GM12878 (cell line): ENCODE results near the gene OSTC. TPM values are rescaled to one million over a fixed set of nuclear protein-coding genes. Genes with fewer than 3 reads are reported as not detected.

Experiments
- ATAC-seq: fragments of 200-7000 bp; cut with Tn5 transposase; 3 replicates; pipeline ENCODE4 v1.9.1; 2020; ENCODE audit warnings: mild to moderate bottlenecking, moderate library complexity
- BruUV-seq: library from RNA; stranded (reverse); fragments of 400-500 nt; replicated peaks from 2 replicates; lab custom pipeline; 2021; lab: Mats Ljungman, UMichigan
- CTCF ChIA-PET: fragments of 300-600 bp; sonication (Branson Sonifier 250); formaldehyde crosslinking; extraction: SDS; loops from one replicate; lab custom pipeline; 2021; ENCODE audit warnings: inconsistent platforms; lab: Yijun Ruan, JAX
- POLR2A ChIA-PET: fragments of 350-600 bp; formaldehyde crosslinking; extraction: SDS; loops from one replicate; lab custom pipeline; 2021; ENCODE audit warnings: inconsistent platforms; lab: Charles Lee
- RAD21 ChIA-PET: fragments of 300-600 bp; sonication (Branson Sonifier 250); formaldehyde crosslinking; loops from one replicate; lab custom pipeline; 2023; ENCODE audit warnings: antibody characterized with exemption; ENCODE audit not compliant: unreplicated experiment; lab: Charles Lee
- SMC1A ChIA-PET: fragments of 300-600 bp; sonication (Branson Sonifier 250); formaldehyde crosslinking; loops from one replicate; lab custom pipeline; 2023; ENCODE audit not compliant: unreplicated experiment, uncharacterized antibody; lab: Charles Lee
- DNase-seq: peaks from one replicate; pipeline ENCODE4 v3.0.0-alpha.2; 2011; ENCODE audit warnings: low read depth, low spot score
- FAIRE-seq: peaks from 3 replicates; lab custom pipeline; 2011; peaks lifted over from hg19 to GRCh38; lab: Jason Lieb, UNC
- H2AFZ ChIP-seq: 2 replicates; pipeline ENCODE4 v1.6.0; 2011; ENCODE audit warnings: low read depth, low read length, control low read depth; ENCODE audit not compliant: control insufficient read depth
- H3K27ac ChIP-seq: 2 replicates; pipeline ENCODE4 v1.5.1; 2011; ENCODE audit warnings: control low read depth; ENCODE audit not compliant: control insufficient read depth, insufficient read depth
- H3K27me3 ChIP-seq, 2 experiments: replicated peaks in 1 of 2; 2 replicates each; pipeline versions ENCODE4 v1.6.0 to v1.6.1; 2011; ENCODE audit warnings: low read length in 1 of 2; ENCODE audit not compliant: control insufficient read depth in 2 of 2, insufficient read depth in 2 of 2
- H3K36me3 ChIP-seq, 2 experiments: 2 replicates each; pipeline ENCODE4 v1.5.1; 2011; ENCODE audit warnings: low read length in 1 of 2; ENCODE audit not compliant: control insufficient read depth in 2 of 2, insufficient read depth in 2 of 2
- H3K4me1 ChIP-seq: 2 replicates; pipeline ENCODE4 v1.6.1; 2011; ENCODE audit warnings: mild to moderate bottlenecking, low read length, moderate library complexity, mixed read lengths; ENCODE audit not compliant: control insufficient read depth, insufficient read depth
- H3K4me2 ChIP-seq: 2 replicates; pipeline ENCODE4 v1.6.0; 2011; ENCODE audit warnings: control low read depth; ENCODE audit not compliant: control insufficient read depth, insufficient read depth
- H3K4me3 ChIP-seq: fragments of 200-600 bp; sonication (generic); 2 replicates; pipeline ENCODE4 v1.5.1; 2016
- H3K79me2 ChIP-seq: 2 replicates; pipeline ENCODE4 v1.6.0; 2011; ENCODE audit warnings: low read length; ENCODE audit not compliant: control insufficient read depth, insufficient read depth
- H3K9ac ChIP-seq: 2 replicates; pipeline ENCODE4 v1.8.0; 2011; ENCODE audit warnings: low read length, control low read depth, mixed read lengths; ENCODE audit not compliant: control insufficient read depth, insufficient read depth
- H3K9me3 ChIP-seq: replicated peaks from 3 replicates; pipeline ENCODE4 v1.5.1; 2011; ENCODE audit warnings: mild to moderate bottlenecking, low read length; ENCODE audit not compliant: control insufficient read depth, insufficient read depth
- H4K20me1 ChIP-seq: 2 replicates; pipeline ENCODE4 v1.6.0; 2011; ENCODE audit not compliant: control insufficient read depth, insufficient read depth
- ATF7 ChIP-seq: fragments of 450-650 bp; IDR thresholded peaks from 2 replicates; pipeline ENCODE4 v1.6.1; 2016; ENCODE audit warnings: low read depth, mild to moderate bottlenecking
- CREB1 ChIP-seq: IDR thresholded peaks from 2 replicates; pipeline ENCODE4 v1.6.1; 2012; ENCODE audit warnings: low read depth, mild to moderate bottlenecking, inconsistent platforms
- CREM ChIP-seq: IDR thresholded peaks from 2 replicates; pipeline ENCODE4 v1.6.1; 2014; ENCODE audit warnings: antibody characterized with exemption, low read depth
- HDAC2 ChIP-seq: fragments of 200-600 bp; sonication (generic); IDR thresholded peaks from 2 replicates; pipeline ENCODE4 v1.6.1; 2017
- IRF4 ChIP-seq: IDR thresholded peaks from 2 replicates; pipeline ENCODE4 v1.6.1; 2011; ENCODE audit warnings: low read depth, low read length
- MAX ChIP-seq: IDR thresholded peaks from 2 replicates; pipeline ENCODE4 v1.6.1; 2012; ENCODE audit warnings: low read depth, low read length, improper control_type of control experiment
- PAX5 ChIP-seq: IDR thresholded peaks from 2 replicates; pipeline ENCODE4 v1.6.1; 2011; ENCODE audit warnings: low read depth, low read length, borderline replicate concordance
- POLR2AphosphoS5 ChIP-seq: IDR thresholded peaks from 2 replicates; pipeline ENCODE4 v1.6.1; 2011; ENCODE audit warnings: mild to moderate bottlenecking, low read length, inconsistent platforms
- POU2F2 ChIP-seq: IDR thresholded peaks from 3 replicates; pipeline ENCODE4 v1.6.1; 2011; ENCODE audit warnings: low read depth, mild to moderate bottlenecking, low read length, borderline replicate concordance
- RBBP5 ChIP-seq: fragments of 200-600 bp; sonication (generic); conservative IDR thresholded peaks from 2 replicates; pipeline ENCODE4 v1.6.1; 2016
- SREBF2 ChIP-seq: IDR thresholded peaks from 2 replicates; pipeline ENCODE4 v1.6.1; 2012; ENCODE audit warnings: mild to moderate bottlenecking, low read length
- SUPT20H ChIP-seq: IDR thresholded peaks from 2 replicates; pipeline ENCODE4 v1.6.1; 2011; ENCODE audit warnings: low read depth, mild to moderate bottlenecking, low read length, moderate library complexity, borderline replicate concordance; ENCODE audit not compliant: control insufficient read depth
- WGBS: methylation state at CpG from one replicate; pipeline ENCODE4 v1.1.6; 2016; ENCODE audit warnings: low lambda C conversion rate; ENCODE audit not compliant: insufficient replicate concordance, insufficient coverage; ENCODE audit errors: missing lambda C conversion rate; 5-methylcytosine and 5-hydroxymethylcytosine counted together
- in situ Hi-C: fragments of 300-500 bp; cut with MboI; formaldehyde crosslinking; loops from 9 replicates; pipeline ENCODE4 v1.14.3; 2018; ENCODE audit warnings: mixed read lengths
- intact Hi-C: fragments of 100-400 bp; cut with micrococcal nuclease; formaldehyde crosslinking; loops from one replicate; pipeline ENCODE4 v1.14.2; 2022; ENCODE audit not compliant: unreplicated experiment
- polyA plus RNA-seq, 11 experiments: library from polyadenylated mRNA; depleted of rRNA in 4 of 11; unstranded in 6 of 11; stranded (reverse) in 5 of 11; fragments of >200 nt; fragmentation: Nextera tagmentation in 4 of 11; fragmentation: Illumina TruSeq in 1 of 11; extraction: Ambion mirVana in 4 of 11; extraction: Trizol in 1 of 11; gene quantifications; 1 replicate in 1 of 11; 2 replicates in 10 of 11; pipeline versions ENCODE4 v1.2.1 to v1.2.3, GENCODE V29; 2011 to 2016; ENCODE audit warnings: inconsistent platforms in 2 of 11, missing spikeins in 2 of 11, low read depth in 1 of 11
- total RNA-seq, 4 experiments: library from RNA; depleted of rRNA in 3 of 4; stranded (reverse); fragments of >200 nt in 3 of 4; fragmentation: Illumina TruSeq in 1 of 4; extraction: Trizol in 1 of 4; gene quantifications; 2 replicates each; pipeline versions ENCODE4 v1.2.1 to v1.2.3, GENCODE V29; 2013 to 2021
- TF ChIP-seq, protein P1 (sequence below): fragments of 450-650 bp; formaldehyde crosslinking; IDR thresholded peaks from 2 replicates; pipeline ENCODE4 v1.5.0; 2022; ENCODE audit warnings: mild to moderate bottlenecking, missing genetic modification characterization
- TF ChIP-seq, protein P2 (sequence below): fragments of 450-650 bp; IDR thresholded peaks from 2 replicates; pipeline ENCODE4 v1.6.1; 2014; ENCODE audit warnings: mild to moderate bottlenecking

OSTC gene
- total and polyA plus RNA-seq, 10 of the 15 experiments (the other 5 are each of a cell fraction or from before 2014, with no cell fraction given) = 106 to 681 (median 181) TPM

DNA sequence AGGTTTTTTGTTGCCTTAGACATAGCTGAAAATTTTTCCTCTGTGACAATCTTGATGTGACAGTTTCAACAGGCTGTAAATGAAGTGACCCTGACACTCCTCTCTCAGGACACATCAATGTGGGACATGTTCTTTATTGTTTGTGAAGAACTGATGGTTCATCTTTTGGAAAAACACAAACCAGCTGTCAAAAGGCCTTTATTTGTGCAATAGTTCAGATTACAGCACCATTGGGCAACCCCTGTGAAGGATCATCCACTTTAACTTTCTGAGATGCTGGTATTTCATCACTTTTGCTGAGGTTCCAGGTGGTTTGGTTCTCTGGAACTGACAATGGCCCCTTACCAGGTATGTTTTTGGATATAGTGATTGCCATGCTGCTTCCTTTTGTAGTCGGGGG is 40.3 kb downstream of the OSTC start:
- Histone ChIP-seq H3K4me3 (no peak overlapping the region), H4K20me1 (no peaks in the 10 kb centered on the region), H3K9ac (no peak overlapping the region), H2AFZ (no peak overlapping the region), H3K27ac (no peak overlapping the region), H3K27me3 (no peaks in the 10 kb centered on the region), H3K4me2 (no peak overlapping the region), H3K36me3 (no peaks in the 10 kb centered on the region), H3K4me1 (no peaks in the 10 kb centered on the region), H3K9me3 (no peaks in the 10 kb centered on the region), H3K79me2 (no peaks in the 10 kb centered on the region)
- SMC1A ChIA-PET = interaction anchor here (1.0 kb wide), 1 partner anchor 12 kb away, joined by 3 read pairs; no protein-coding TSS in a partner anchor
- RAD21 ChIA-PET = no interaction called here
- no peak for DNase-seq
- no peak for ATAC-seq
- TF ChIP-seq HDAC2 = no peak
- TF ChIP-seq, protein P1, sequence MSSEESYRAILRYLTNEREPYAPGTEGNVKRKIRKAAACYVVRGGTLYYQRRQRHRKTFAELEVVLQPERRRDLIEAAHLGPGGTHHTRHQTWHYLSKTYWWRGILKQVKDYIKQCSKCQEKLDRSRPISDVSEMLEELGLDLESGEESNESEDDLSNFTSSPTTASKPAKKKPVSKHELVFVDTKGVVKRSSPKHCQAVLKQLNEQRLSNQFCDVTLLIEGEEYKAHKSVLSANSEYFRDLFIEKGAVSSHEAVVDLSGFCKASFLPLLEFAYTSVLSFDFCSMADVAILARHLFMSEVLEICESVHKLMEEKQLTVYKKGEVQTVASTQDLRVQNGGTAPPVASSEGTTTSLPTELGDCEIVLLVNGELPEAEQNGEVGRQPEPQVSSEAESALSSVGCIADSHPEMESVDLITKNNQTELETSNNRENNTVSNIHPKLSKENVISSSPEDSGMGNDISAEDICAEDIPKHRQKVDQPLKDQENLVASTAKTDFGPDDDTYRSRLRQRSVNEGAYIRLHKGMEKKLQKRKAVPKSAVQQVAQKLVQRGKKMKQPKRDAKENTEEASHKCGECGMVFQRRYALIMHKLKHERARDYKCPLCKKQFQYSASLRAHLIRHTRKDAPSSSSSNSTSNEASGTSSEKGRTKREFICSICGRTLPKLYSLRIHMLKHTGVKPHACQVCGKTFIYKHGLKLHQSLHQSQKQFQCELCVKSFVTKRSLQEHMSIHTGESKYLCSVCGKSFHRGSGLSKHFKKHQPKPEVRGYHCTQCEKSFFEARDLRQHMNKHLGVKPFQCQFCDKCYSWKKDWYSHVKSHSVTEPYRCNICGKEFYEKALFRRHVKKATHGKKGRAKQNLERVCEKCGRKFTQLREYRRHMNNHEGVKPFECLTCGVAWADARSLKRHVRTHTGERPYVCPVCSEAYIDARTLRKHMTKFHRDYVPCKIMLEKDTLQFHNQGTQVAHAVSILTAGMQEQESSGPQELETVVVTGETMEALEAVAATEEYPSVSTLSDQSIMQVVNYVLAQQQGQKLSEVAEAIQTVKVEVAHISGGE (CRISPR knock-in tag) = no peak
- in situ Hi-C loops (no loop called here), intact Hi-C loops (no loop called here)
- CTCF ChIA-PET = no interaction called here
- 53% methylated on average over 1 of the region's 1 CpG for WGBS
- POLR2A ChIA-PET = no interaction called here
- no TSS peak for BruUV-seq
- FAIRE-seq = no peak

GRCh38 chr4:108693211-108693610 is 42.8 kb downstream of the OSTC start:
- H2AFZ ChIP-seq = no peak overlapping the region
- no peaks in the 10 kb centered on the region for H3K4me1 ChIP-seq
- POLR2A ChIA-PET = no interaction called here
- no TSS peak for BruUV-seq
- no peaks in the 10 kb centered on the region for H3K27me3 ChIP-seq
- WGBS = 47% methylated on average over 3 of the region's 3 CpGs
- SMC1A ChIA-PET = no interaction called here
- no peak overlapping the region for H3K4me2 ChIP-seq
- in situ Hi-C loops = no loop called here
- intact Hi-C loops = no loop called here
- RAD21 ChIA-PET = no interaction called here
- H3K27ac ChIP-seq = no peak overlapping the region
- FAIRE-seq (no peak), ATAC-seq (no peak), DNase-seq (no peak)
- no peak overlapping the region for H3K4me3 ChIP-seq
- H3K9me3 ChIP-seq = no peaks in the 10 kb centered on the region
- CTCF ChIA-PET = no interaction called here
- no peaks in the 10 kb centered on the region for H3K36me3 ChIP-seq
- no peaks in the 10 kb centered on the region for H3K79me2 ChIP-seq
- no peak overlapping the region for H3K9ac ChIP-seq
- no peaks in the 10 kb centered on the region for H4K20me1 ChIP-seq
- TF ChIP-seq SUPT20H (no peak), CREM (no peak), MAX (no peak), RBBP5 (no peak), ATF7 (no peak), POU2F2 (no peak), SREBF2 (no peak), PAX5 (no peak), CREB1 (no peak), POLR2AphosphoS5 (no peak), IRF4 (no peak)
- TF ChIP-seq, protein P2, sequence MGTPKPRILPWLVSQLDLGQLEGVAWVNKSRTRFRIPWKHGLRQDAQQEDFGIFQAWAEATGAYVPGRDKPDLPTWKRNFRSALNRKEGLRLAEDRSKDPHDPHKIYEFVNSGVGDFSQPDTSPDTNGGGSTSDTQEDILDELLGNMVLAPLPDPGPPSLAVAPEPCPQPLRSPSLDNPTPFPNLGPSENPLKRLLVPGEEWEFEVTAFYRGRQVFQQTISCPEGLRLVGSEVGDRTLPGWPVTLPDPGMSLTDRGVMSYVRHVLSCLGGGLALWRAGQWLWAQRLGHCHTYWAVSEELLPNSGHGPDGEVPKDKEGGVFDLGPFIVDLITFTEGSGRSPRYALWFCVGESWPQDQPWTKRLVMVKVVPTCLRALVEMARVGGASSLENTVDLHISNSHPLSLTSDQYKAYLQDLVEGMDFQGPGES = no peak
